ENCODE measurements around the gene DMRTB1.

The DMRTB1 gene

GRCh38 chr1:53438427-53439336 lies 20.5 kb upstream of the DMRTB1 start:
- H3K27me3 ChIP-seq: peaks cover 0 to 16% of the 10 kb centered on the region in 2 donors
- H3K4me1 ChIP-seq: no peaks in the 10 kb centered on the region
- no peaks in the 10 kb centered on the region for H3K36me3 ChIP-seq
- DNase-seq: no peak
- intact Hi-C loops (cut with DNase I; ENCODE audit: low total_unique reads): no loop called here
- no peak overlapping the region for H3K27ac ChIP-seq
- no peaks in the 10 kb centered on the region for H3K9me3 ChIP-seq
- TF ChIP-seq, protein P1, sequence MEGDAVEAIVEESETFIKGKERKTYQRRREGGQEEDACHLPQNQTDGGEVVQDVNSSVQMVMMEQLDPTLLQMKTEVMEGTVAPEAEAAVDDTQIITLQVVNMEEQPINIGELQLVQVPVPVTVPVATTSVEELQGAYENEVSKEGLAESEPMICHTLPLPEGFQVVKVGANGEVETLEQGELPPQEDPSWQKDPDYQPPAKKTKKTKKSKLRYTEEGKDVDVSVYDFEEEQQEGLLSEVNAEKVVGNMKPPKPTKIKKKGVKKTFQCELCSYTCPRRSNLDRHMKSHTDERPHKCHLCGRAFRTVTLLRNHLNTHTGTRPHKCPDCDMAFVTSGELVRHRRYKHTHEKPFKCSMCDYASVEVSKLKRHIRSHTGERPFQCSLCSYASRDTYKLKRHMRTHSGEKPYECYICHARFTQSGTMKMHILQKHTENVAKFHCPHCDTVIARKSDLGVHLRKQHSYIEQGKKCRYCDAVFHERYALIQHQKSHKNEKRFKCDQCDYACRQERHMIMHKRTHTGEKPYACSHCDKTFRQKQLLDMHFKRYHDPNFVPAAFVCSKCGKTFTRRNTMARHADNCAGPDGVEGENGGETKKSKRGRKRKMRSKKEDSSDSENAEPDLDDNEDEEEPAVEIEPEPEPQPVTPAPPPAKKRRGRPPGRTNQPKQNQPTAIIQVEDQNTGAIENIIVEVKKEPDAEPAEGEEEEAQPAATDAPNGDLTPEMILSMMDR (IDR thresholded peaks at IDR 0.05): no peak
- no peak overlapping the region for H3K4me3 ChIP-seq

DNA sequence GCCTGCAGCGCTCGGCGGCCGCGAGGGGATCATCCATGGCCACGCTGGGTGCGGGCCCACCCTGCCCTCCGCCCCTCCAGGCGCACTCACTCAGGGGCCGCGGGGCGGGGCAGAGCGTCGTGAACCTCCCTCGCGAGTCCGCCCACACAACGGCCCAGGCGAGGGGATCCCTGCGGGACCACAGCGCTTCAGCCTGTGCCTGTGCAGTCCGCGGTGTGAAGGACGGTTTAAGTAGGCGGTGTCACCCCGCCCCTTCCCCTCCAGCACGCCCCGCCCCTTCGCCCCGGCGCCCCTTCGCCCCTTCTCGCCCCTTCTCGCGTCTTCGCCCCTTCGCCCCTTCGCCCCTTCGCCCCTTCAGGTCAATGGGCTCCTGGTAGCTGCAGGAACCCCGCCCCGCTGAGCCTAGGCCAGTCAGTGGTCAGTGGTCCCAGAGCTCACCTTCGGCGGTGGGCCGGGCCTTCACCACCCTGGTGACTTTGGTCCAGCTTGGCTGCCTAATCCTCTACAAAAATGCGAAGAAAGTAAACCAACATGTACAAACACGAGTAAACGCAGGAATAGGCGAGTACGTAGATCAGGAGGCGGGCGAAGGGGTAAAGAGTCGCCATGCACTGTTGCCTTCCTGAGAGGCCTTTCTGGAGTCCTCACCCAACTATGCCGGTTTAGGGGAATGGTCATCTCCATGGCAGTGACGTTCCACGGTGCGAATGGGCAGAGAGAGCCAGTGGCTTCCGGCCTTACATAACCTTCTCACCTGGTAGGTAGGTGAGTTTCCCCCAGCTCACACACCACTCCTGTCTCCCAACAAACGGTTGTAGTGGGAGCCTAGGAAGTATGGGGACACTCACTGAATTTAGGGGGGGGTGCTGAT lies 19.6 kb upstream of the DMRTB1 start:
- H3K36me3 ChIP-seq: no peaks in the 10 kb centered on the region
- H3K27ac ChIP-seq: no peak overlapping the region
- no peaks in the 10 kb centered on the region for H3K4me1 ChIP-seq
- intact Hi-C loops (cut with DNase I; ENCODE audit: low total_unique reads): no loop called here
- TF ChIP-seq, protein P1 (IDR thresholded peaks at IDR 0.05): no peak
- no peak for DNase-seq
- H3K4me3 ChIP-seq: no peak overlapping the region
- no peaks in the 10 kb centered on the region for H3K9me3 ChIP-seq
- H3K27me3 ChIP-seq: peaks cover 0 to 9% of the 10 kb centered on the region in 2 donors

- intact Hi-C loops (cut with DNase I; ENCODE audit: low total_unique reads): no loop called here
- TF ChIP-seq, protein P1 (IDR thresholded peaks at IDR 0.05): no peak
- Histone ChIP-seq H3K4me3 (no peak overlapping the region), H3K36me3 (no peaks in the 10 kb centered on the region), H3K27me3 (peaks cover 0 to 2% of the 10 kb centered on the region in 2 donors), H3K27ac (no peak overlapping the region), H3K4me1 (no peaks in the 10 kb centered on the region), H3K9me3 (no peaks in the 10 kb centered on the region)
- no peak for DNase-seq
These were observed 18.6 kb upstream of the DMRTB1 start for GRCh38 chr1:53440633-53441032.

- Histone ChIP-seq H3K27me3 (peaks cover 0 to 2% of the 10 kb centered on the region in 2 donors), H3K9me3 (no peaks in the 10 kb centered on the region), H3K36me3 (no peaks in the 10 kb centered on the region), H3K4me3 (no peak overlapping the region), H3K4me1 (no peaks in the 10 kb centered on the region), H3K27ac (no peak overlapping the region)
- no peak for DNase-seq
- TF ChIP-seq, protein P1 (IDR thresholded peaks at IDR 0.05): no peak
- intact Hi-C loops (cut with DNase I; ENCODE audit: low total_unique reads): no loop called here
These were observed 16.9 kb upstream of the DMRTB1 start for GRCh38 chr1:53442299-53442698.

- Histone ChIP-seq H3K36me3 (no peaks in the 10 kb centered on the region), H3K4me3 (no peak overlapping the region), H3K9me3 (no peaks in the 10 kb centered on the region), H3K27me3 (peaks cover 0 to 12% of the 10 kb centered on the region in 2 donors), H3K4me1 (no peaks in the 10 kb centered on the region), H3K27ac (no peak overlapping the region)
- TF ChIP-seq, protein P1 (IDR thresholded peaks at IDR 0.05): no peak
- no peak for DNase-seq
- intact Hi-C loops (cut with DNase I; ENCODE audit: low total_unique reads): no loop called here
These were observed 13.1 kb upstream of the DMRTB1 start for GRCh38 chr1:53446051-53446450.

Data from tibial artery (tissue), 4 donors.